Left ventricle myocardium inferior (tissue), 1 donor: Measurements from ENCODE around the gene PLTP. TPM values are rescaled to one million over a fixed set of nuclear protein-coding genes. Genes with fewer than 3 reads are reported as not detected.

Source experiments
- DNase-seq: peaks from one replicate; pipeline ENCODE4 v3.0.0-alpha.2; 2020
- H3K27ac ChIP-seq: fragments of 200-600 bp; replicated peaks from 2 replicates; pipeline ENCODE4 v1.8.0; 2021
- H3K27me3 ChIP-seq: fragments of 200-600 bp; 2 replicates; pipeline ENCODE4 v1.8.0; 2021; ENCODE audit warnings: low read depth
- H3K36me3 ChIP-seq: fragments of 200-600 bp; 2 replicates; pipeline ENCODE4 v1.8.0; 2021
- H3K4me1 ChIP-seq: fragments of 200-600 bp; 2 replicates; pipeline ENCODE4 v1.8.0; 2021
- H3K4me3 ChIP-seq: fragments of 200-600 bp; 2 replicates; pipeline ENCODE4 v1.8.0; 2021; ENCODE audit warnings: mild to moderate bottlenecking, moderate library complexity
- H3K9me3 ChIP-seq: fragments of 200-600 bp; replicated peaks from 2 replicates; pipeline ENCODE4 v1.8.0; 2021
- intact Hi-C: fragments of 100-400 bp; cut with micrococcal nuclease; formaldehyde crosslinking; loops from one replicate; pipeline ENCODE4 v1.11.0; 2022
- total RNA-seq: library from RNA; stranded (reverse); fragmentation: NEBNext Ultra II Directional; extraction: Animal tissue kit (Norgen Biotek cat#: 25700); gene quantifications from one replicate; pipeline ENCODE4 v1.2.1, GENCODE V29; 2021
- TF ChIP-seq, protein P1 (sequence below): fragments of 200-600 bp; IDR thresholded peaks from 2 replicates; pipeline ENCODE4 v1.8.0; 2021; ENCODE audit warnings: antibody characterized with exemption, mild to moderate bottlenecking, borderline replicate concordance
- donor health status: DM: no; HTN: yes; CAD: no; lungs with severe emphysema.

The PLTP gene
- total RNA-seq, 1 donor from 2014 or later = 84.1 TPM

DNA sequence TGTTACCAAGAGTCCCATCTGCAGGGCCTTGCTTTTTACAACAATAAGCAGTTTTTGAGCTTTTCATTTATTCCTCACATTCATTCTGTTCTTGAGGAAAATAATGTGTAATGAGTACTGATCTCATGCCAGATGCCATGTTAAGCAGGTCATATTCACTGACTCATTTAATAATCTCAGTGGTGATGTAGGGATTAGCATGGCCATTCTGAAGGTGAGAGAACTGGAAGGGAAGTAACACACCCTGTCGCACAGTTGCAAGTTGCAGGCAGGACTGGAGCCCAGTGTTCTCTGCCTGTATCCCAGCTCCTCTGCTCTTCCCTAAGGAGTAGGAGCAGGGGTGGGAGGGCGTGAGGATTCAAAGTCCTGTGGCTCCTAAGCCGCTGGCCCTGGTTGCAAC is 28.1 kb upstream of the PLTP start:
- H3K4me1 ChIP-seq = peaks cover 20% of the 10 kb centered on the region
- no peak for DNase-seq
- peaks cover 81% of the 10 kb centered on the region for H3K36me3 ChIP-seq
- no peaks in the 10 kb centered on the region for H3K27me3 ChIP-seq
- no peak overlapping the region for H3K27ac ChIP-seq
- TF ChIP-seq, protein P1, sequence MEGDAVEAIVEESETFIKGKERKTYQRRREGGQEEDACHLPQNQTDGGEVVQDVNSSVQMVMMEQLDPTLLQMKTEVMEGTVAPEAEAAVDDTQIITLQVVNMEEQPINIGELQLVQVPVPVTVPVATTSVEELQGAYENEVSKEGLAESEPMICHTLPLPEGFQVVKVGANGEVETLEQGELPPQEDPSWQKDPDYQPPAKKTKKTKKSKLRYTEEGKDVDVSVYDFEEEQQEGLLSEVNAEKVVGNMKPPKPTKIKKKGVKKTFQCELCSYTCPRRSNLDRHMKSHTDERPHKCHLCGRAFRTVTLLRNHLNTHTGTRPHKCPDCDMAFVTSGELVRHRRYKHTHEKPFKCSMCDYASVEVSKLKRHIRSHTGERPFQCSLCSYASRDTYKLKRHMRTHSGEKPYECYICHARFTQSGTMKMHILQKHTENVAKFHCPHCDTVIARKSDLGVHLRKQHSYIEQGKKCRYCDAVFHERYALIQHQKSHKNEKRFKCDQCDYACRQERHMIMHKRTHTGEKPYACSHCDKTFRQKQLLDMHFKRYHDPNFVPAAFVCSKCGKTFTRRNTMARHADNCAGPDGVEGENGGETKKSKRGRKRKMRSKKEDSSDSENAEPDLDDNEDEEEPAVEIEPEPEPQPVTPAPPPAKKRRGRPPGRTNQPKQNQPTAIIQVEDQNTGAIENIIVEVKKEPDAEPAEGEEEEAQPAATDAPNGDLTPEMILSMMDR = no peak
- no peak overlapping the region for H3K4me3 ChIP-seq
- H3K9me3 ChIP-seq = no peaks in the 10 kb centered on the region
- intact Hi-C loops = no loop called here

DNA sequence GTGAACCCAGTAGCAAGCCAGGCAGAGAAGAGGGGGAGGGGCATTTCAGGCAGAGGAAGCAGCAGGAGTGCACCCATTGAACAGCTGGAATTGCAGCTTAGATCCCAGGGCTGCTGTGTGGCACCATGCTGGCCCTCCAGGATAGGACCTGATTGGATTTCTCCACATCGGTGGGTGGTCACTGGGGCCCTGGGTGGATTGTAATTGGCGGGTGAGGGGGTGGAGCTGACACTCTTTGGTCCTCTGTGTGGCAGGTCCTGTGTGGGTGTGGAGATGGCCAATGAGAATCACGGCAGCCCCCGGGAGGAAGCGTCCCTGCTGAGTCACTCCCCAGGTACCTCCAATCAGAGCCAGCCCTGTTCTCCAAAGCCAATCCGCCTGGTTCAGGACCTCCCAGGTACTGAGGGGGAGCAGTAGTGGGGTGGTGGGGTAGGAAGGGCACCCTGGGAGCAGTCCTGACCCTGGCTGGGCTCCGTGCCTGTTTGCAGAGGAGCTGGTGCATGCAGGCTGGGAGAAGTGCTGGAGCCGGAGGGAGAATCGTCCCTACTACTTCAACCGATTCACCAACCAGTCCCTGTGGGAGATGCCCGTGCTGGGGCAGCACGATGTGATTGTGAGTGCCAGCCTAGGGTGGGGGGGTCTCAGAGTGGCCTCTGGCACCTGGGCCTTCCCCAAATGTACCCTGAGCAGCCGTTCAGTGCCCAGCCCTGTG is 26.9 kb upstream of the PLTP start:
- TF ChIP-seq, protein P1 = no peak

DNA sequence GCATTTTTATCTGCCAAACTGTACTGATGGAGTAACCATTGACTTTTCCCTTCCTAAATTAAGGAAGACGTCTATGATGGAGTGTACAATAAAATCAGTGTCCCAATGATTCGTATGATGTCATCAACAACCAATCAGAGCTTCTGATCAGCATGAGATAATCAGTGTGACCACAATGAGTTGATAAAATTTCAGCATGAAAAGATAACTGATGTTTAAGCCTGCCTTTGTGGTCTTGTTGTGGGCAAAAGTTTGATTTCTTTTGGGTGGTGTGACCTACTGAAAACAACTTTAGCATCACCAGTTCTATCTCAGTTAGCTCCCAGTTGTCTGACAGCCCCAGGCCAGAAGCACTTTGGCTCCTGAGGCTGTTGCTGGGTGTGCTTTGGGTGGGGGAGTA is 25.8 kb upstream of the PLTP start:
- Histone ChIP-seq H3K4me3 (no peak overlapping the region), H3K4me1 (peaks cover 40% of the 10 kb centered on the region), H3K27ac (no peak overlapping the region), H3K36me3 (peaks cover 58% of the 10 kb centered on the region), H3K9me3 (no peaks in the 10 kb centered on the region), H3K27me3 (no peaks in the 10 kb centered on the region)
- DNase-seq = no peak
- intact Hi-C loops = no loop called here
- TF ChIP-seq, protein P1 = no peak

More for the DNA sequence above, 26.9 kb upstream of the PLTP start:
- H3K27me3 ChIP-seq = no peaks in the 10 kb centered on the region
- DNase-seq = no peak
- no peaks in the 10 kb centered on the region for H3K9me3 ChIP-seq
- H3K27ac ChIP-seq = no peak overlapping the region
- peaks cover 29% of the 10 kb centered on the region for H3K4me1 ChIP-seq
- peaks cover 69% of the 10 kb centered on the region for H3K36me3 ChIP-seq
- intact Hi-C loops = no loop called here
- H3K4me3 ChIP-seq = no peak overlapping the region

DNA sequence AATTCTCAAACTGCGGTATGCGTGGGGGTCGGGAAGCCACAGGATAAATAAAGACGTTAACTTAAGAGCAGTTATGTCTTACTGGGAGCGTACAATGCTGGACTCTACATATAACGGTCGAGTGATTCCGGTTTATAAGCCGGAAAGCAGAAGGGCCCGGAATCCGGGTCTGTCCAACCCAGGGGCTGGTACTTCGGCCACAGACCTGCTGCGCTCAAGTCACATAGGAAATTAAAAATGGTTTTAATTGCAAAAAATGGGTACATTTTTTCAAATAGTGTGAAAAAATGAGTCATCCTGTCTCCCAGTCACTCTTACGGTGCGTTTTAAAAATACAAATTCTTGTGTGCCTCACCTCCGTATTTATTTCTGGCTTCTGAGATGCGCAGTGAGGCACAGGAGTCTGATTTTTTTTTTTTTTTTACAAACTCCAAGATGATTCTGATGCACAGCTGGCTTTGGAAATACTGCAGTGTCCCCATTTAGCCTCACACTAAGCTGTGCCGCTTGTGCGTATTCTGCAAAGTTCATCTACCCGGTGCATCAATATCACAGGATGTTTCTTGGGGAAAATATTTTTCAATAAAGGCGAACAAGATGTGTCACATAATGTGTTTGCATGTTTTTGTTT is 23.6 kb upstream of the PLTP start:
- Histone ChIP-seq H3K4me1 (peaks cover 41% of the 10 kb centered on the region), H3K9me3 (no peaks in the 10 kb centered on the region), H3K4me3 (peak overlapping the region; percentile 100), H3K27ac (peak overlapping the region; percentile 100), H3K27me3 (no peaks in the 10 kb centered on the region), H3K36me3 (peaks cover 36% of the 10 kb centered on the region)
- DNase-seq = no peak
- TF ChIP-seq, protein P1 = no peak
- intact Hi-C loops = no loop called here

DNA sequence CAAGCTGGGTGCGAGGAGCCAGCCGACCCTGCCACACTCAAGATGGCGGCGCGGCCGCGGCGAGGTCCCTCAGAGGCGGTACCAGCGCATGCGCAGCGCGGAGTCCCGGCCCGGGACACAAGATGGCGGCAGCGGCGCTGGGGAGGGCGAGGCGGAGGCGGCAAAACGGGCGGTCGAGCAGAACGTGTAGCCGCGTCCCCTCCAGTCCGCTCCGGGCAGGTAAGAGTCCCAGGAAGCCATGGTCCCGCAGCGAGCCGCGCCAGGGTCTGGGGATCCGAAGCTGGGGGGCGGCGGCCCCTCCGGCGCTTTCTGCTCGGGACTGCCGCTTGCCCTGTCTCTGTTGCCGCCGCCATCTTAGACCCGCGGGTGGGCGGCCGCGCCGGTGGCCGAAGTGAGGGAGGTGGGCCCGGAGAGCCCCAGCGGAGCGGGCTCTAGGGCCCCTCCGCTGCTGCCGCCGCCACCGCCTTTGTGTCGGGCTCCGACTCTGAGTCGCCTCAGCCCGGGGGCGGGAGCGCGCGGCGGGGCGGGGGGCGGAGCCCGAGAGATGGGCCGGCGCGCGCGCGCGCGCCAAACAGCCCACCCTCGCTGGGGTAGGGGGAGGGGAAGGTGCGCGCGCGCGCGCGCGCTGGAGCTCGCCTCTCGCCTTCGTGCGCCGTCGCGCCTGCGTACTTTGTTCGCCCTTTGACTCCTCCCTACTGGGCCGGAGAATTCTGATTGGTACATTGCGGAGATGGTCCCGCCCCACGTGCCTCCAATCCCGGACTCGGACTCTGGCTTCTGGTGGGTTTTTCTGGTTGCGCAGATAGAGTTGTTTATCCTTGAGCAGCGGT is 22.8 kb upstream of the PLTP start, which contains the start of gene PCIF1:
Gene PCIF1 (plus strand): TSS at position 98 of the 830 bp plus-strand sequence. CDS start 4,317 bp downstream, outside the sequence.
- H3K4me1 ChIP-seq = peaks cover 41% of the 10 kb centered on the region
- TF ChIP-seq, protein P1 = no peak
- H3K27ac ChIP-seq = peak within 1 kb of the TSS; percentile 100
- H3K4me3 ChIP-seq = peak within 1 kb of the TSS; percentile 100
- intact Hi-C loops = loop anchor here (5.0 kb wide), 1 partner anchor 42 kb away; the partner anchor contains the start of genes CTSA and NEURL2
- no peaks in the 10 kb centered on the region for H3K9me3 ChIP-seq
- peak; percentile 98 for DNase-seq
- peaks cover 28% of the 10 kb centered on the region for H3K36me3 ChIP-seq
- H3K27me3 ChIP-seq = no peaks in the 10 kb centered on the region
